Measurements from ENCODE around the gene FARP1. TPM values are rescaled to one million over a fixed set of nuclear protein-coding genes. Genes with fewer than 3 reads are reported as not detected.

Gene FARP1
- total RNA-seq, 4 donors from 2014 or later = 13.7 to 38.9 (median 30.2) TPM

GRCh38 chr13:98479496-98480003 is 336.7 kb downstream of the FARP1 start:
- no peak for TF ChIP-seq CTCF (IDR thresholded peaks at IDR 0.05)
- DNase-seq (ENCODE audit: low spot score) (no peak), ATAC-seq (ENCODE audit: low FRiP score) (no peak)

GRCh38 chr13:98480915-98481877 is 338.3 kb downstream of the FARP1 start:
- no peak for TF ChIP-seq CTCF (IDR thresholded peaks at IDR 0.05)
- ATAC-seq (ENCODE audit: low FRiP score) (no peak), DNase-seq (ENCODE audit: low spot score) (no peak)

GRCh38 chr13:98482476-98483444 is 339.9 kb downstream of the FARP1 start:
- ATAC-seq (ENCODE audit: low FRiP score) = peak; percentile 41

GRCh38 chr13:98483601-98484288 is 340.9 kb downstream of the FARP1 start:
- no peak for DNase-seq (ENCODE audit: low spot score)
- TF ChIP-seq CTCF (IDR thresholded peaks at IDR 0.05) = no peak
- no peak for ATAC-seq (ENCODE audit: low FRiP score)

More at GRCh38 chr13:98482476-98483444, 339.9 kb downstream of the FARP1 start:
- TF ChIP-seq CTCF (IDR thresholded peaks at IDR 0.05) = no peak
- DNase-seq (ENCODE audit: low spot score) = no peak

- TF ChIP-seq CTCF (IDR thresholded peaks at IDR 0.05) = no peak
- peak; percentile 77 for DNase-seq (ENCODE audit: low spot score)
- ATAC-seq (ENCODE audit: low FRiP score) = peak; percentile 91
Observed at GRCh38 chr13:98484289-98485219, 341.7 kb downstream of the FARP1 start.

Data from omental fat pad (tissue), 4 donors.